HG02885 (cell line): ENCODE data around the gene ZNF506.
"Not testable (repeated sequence)": the region's sequence is repeated elsewhere in the genome, so short reads cannot be mapped to it uniquely, and the experiment has no call there.

Experiments used
- ATAC-seq: cut with Tn5 transposase; IDR thresholded peaks from one replicate; pipeline ENCODE4 v1.9.1; 2021; ENCODE audit warnings: mild to moderate bottlenecking; ENCODE audit not compliant: unreplicated experiment, poor library complexity

The ZNF506 gene

DNA sequence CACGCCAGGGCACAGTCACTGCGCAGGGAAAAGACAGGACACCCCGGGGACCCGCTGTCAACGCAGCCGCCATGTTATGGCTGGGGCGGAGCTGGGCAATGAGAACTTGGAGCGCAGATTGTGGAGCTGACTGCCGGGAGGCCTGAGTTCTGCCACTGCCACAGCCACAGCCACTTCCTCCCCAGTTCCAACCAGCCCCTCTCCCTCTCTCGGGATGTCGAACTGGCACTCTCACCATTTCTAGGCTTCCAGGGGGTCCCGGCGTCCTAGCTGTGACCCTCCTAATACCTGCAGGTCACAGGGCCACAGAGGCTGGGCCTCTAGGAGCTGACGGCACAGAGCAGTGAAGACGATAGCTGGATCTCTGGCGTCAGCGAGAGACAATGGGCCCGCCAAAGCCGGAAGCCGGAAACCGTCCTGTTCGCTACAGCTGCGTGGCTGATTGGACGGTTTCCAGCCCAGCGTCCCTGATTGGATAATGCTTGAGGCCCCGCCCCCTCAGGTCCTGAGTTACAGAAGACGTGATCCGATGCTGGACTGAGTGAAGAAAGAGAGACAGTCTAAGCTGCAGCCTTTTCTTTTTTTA, at the start of gene ZNF506:
Gene ZNF506, minus strand, starts transcription at position 385 of the 586 bp plus-strand sequence. Its CDS starts 147 bp downstream, at position 238.
- ATAC-seq, result peak; percentile 89

DNA sequence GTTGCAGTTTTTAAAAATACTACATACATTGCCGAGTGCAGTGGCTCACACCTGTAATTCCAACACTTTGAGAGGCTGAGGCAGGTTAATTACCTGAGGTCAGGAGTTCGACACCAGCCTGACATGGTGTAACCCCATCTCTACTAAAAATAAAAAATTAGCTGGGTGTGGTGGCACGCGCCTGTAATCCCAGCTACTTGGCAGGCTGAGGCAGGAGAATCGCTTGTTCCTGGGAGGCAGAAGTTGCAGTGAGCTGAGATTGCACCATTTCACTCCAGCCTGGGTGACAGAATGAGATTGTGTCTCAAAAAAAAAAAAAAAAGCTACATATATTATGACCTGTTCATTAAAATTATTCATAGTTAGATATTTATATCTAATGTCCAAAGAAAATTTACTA, 48.5 kb upstream of the ZNF506 start:
- ATAC-seq, result not testable (repeated sequence)

DNA sequence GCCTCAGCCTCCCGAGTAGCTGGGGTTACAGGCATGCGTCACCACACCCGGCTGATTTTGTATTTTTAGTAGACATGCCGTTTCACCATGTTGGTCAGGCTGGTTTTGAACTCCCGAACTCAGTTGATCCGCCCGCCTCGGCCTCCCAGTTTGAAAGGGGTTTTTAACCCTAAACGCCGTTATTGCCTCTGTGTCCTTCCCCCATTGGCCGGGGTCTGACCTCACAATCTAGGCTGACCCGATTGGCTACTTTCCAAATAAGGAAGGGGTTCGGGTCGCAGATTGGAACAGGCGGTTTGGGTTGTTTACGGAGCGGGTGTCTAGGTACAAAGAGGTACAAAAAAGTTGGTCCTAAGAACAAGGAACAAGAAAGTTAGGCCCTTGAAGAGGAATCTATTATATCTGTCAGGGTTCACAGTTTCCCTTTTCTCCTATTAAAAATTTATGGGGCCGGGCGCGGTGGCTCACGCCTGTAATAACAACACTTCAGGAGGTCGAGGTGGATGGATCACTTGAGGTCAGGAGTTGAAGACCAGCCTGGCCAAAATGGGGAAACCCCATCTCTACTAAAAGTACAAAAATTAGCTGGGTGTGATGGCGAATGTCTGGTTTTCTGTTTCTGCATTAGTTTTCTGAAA, 45.2 kb upstream of the ZNF506 start:
- no peak for ATAC-seq

DNA sequence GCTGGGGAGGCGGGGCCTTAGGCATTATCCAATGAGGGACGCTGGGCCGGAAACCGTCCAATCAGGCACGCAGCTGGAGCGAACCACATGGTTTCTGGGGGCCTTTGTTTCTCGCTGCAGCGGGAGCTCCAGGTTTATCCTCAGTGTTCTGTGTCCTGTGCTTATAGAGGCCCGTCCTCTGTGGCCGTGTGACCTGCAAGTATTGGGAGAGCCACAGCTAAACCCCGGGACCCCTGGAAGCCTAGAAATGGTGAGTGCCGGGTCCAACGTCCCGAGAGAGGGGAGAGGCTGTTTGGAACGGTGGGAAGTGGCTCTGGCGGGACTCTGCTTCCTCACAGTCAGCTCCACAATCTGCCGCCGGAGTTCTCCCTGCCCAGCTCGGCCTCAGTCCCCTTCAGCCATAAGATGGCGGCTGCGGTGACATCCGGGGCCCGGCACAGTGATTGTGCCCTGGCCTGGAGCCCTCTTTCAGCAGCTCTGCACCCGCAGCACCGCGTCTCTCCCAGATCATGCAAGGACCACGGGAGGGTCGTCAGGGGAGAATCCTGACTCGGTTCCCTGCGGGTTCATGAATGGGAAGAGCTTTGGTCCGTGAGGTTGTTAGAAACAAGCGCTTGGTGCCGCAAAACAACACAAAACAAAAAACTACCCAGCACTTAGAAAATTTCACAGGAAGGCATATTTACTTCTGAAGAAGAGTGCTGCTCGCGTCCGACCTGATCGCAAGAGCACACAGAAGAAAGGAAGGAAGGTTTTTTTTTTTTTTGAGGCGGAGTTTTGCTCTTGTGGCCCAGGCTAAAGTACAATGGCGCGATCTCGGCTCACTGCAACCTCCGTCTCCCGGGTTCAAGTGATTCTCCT, 44.4 kb upstream of the ZNF506 start, which contains the start of gene ZNF253:
Gene ZNF253, plus strand, starts transcription at position 133 of the 861 bp plus-strand sequence. Its CDS starts 115 bp downstream, at position 248.
- ATAC-seq, result peak; percentile 99

DNA sequence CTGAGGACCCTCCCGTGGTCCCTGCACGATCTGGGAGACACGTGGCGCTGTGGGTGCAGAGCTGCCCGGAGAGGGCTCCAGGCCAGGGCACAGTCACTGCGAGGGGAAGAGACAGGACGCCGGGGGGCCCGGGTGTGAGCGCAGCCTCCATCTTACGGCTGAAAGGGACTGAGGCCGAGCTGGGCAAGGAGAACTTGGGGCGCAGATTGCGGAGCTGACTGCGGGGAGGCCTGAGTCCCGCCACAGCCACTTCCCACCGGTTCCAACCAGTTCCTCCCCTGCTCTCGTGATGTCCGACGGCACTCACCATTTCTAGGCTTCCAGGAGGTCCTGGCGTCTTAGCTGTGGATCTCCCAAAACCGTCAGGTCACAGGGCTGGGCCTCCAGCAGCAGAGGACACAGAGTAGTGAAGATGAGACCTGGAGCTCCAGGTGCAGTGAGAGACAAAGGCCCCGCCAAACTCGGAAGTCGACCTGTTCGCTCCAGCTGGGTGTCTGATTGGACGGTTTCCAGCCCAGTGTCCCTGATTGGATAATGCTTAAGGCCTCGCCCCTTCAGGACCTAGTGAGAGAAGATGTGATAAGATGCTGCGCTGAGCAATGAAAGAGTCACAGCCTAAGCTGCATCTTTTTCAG, 39.3 kb upstream of the ZNF506 start:
- ATAC-seq, result no peak

DNA sequence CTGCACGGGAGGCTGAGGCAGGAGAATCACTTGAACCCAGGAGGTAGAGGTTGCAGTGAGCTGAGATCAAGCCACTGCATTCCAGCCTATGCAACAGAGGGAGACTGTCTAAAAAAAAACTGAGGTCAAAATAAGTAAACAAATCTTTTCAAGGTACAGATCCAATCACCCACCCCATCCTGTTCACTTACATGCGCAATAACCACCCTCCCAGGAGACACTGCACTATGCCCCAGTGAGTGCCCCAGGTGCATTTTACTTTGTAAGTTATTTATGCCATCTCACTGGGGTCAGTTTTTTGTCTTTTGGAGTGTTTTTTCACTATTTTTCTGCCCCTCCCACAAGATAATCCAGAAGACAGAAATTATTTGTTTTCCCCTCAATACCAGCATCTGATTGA, 37.2 kb upstream of the ZNF506 start:
- ATAC-seq, result no peak

DNA sequence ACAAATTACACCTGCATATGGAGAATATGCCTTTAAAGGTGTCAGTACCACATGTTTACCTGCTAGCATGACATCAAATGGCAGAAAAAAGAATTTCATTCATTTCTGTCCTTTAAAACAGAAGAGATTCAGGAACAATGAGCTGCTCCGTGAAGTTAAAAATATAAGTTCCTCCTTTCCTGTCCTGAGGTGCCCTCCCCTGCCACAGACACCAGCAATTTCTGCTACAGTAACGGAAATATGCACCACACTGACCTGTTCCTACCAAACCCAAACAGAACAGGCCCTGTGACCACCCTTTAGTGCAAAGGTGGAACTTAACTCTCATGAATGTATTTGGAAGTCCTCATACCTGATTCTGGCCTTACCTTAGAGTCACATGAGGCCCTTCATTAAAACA, 30.2 kb upstream of the ZNF506 start:
- ATAC-seq, result not testable (repeated sequence)

DNA sequence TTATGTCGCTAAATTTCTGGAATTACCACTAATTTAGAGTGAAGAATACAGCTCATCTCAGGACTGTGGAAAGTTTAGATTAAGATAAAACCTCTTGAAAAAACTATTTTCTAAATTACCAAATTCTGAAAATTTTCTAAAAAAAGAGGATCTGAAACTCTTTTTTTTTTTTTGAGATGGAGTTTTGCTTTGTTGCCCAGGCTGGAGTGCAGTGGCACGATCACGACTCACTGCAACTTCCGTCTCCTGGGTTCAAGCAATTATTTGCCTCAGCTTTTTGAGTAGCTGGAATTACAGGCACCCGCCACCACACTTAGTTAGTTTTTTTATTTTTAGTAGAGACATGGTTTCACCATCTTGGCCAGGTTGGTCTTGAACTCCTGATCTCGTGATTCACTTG, 27.5 kb upstream of the ZNF506 start:
- no peak for ATAC-seq

DNA sequence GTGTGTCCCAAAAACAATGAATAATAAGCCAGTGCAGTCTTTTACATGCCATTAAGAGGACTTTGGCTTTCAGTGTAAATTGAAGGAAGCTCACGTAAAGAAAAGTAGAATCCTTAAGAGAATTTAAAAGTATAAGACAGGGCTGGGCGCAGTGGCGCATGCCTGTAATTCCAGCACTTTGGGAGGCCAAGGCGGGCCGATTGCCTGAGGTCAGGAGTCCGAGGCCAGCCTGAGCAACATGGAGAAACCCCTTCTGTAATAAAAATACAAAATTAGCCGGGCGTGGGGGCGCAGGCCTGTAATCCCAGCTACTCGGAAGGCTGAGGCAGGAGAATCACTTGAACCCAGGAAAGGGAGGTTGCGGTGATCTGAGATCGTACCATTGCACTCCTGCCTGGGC, 26.2 kb upstream of the ZNF506 start:
- no peak for ATAC-seq

DNA sequence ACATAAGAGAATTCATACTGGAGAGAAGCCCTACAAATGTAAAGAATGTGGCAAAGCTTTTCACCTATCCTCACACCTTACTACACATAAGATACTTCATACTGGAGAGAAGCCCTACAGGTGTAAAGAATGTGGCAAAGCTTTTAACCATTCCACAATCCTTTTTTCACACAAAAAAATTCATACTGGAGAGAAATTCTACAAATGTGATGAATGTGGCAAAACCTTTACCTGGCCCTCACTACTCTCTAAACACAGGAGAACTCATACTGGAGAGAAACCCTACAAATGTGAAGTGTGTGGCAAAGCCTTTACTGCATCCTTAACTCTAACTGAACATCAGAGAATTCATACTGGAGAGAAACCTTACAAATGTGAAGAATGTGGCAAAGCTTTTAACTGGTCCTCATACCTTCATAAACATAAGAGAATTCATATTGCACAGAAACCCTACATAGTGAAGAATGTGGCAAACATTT, 14.0 kb upstream of the ZNF506 start:
- no peak for ATAC-seq

DNA sequence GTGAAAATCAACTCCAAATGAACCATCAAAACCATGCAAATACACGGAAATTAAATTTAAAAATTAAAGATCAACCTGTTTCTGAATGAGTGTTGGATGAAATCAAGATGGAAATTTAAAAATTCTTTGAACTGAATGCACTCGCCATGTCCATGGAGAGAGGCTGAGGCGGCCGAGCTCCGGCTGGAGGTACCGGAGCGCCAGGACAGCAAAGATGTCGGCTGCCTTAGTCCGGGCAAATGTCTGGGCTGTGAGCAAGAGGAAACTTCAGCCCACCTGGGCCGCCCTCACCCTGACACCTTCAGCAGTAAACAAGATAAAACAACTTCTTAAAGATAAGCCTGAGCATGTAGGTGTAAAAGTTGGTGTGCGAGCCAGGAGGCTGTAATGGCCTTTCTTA, 5.3 kb upstream of the ZNF506 start:
- ATAC-seq, result no peak

DNA sequence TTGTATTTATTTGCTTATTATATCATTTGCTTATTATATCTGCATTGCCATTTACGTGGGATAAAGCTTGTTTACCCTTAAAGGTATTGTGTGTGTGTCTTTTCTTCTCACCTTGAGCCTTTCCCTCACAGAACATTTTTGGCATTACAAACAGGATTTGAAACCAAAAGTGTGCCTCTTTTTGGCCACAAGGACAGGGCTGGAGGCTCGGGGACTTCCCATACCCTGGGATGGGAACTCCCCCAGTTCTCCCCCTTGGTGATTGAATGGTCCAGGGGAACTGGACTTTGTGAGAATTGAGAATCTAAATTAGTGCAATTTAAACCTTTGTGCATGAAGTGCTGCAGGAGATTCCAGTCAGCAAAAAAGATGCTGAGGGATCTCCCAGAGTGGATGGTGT, 2.4 kb upstream of the ZNF506 start:
- ATAC-seq, result no peak

DNA sequence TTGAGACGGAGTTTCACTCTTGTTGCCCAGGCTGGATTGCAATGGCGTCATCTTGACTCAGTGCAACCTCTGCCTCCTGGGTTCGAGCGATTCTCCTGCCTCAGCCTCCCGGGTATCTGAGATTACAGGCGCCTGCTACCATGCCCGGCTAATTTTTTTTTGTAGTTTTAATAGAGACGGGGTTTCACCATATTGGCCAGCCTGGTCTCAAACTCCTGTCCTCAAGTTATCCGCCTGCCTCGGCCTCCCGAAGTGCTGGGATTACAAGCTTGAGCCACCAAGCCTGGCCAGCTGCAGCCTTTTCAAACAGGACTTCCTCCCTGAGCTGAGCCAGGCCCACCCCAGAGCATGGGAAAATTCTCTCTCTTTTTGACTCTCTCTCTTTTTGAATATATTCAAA, 426 bp upstream of the ZNF506 start:
- ATAC-seq, result not testable (repeated sequence)

DNA sequence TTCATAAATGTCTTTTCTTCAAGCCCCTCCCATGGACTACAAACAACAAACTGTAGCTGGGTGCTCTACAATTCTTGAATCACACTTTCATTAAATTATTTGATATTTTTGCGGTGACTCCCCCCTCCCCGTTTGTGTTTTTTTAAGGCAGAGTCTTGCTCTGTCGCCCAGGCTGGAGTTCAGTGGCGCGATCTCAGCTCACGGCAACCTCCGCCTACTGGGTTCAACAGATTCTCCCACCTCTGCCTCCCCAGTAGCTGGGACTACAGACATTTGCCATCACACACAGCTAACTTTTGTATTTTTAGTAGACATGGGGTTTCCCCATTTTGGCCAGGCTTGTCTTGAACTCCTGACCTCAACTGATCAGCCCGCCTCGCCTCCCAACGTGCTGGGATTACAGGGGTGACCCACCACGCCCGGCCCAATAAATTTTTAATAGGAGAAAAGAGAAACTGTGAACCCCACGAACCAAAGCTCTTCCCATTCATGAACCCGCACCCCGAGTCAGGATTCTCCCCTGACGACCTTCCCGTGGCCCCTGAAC, 703 bp downstream of the ZNF506 start:
- ATAC-seq, result no peak

DNA sequence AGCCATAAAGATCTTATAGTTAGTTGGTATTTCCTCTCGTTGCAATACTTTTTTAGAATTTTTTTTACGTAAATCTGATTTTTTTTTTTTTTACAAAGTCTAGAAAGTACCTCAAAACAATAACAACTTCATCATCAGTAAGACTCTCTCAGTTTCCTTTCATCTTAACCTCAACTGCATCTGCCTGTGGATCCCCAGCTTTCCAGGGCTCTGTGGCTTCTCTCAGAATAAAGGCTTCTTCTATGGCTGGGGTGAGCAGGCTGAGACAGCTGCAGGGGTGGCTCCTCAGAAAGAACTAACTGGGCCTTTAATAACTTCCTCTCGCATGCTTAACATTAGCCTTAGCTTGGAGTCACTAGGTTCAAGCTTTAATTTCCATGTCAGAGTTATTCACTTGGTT, 4.2 kb downstream of the ZNF506 start:
- ATAC-seq, result no peak

DNA sequence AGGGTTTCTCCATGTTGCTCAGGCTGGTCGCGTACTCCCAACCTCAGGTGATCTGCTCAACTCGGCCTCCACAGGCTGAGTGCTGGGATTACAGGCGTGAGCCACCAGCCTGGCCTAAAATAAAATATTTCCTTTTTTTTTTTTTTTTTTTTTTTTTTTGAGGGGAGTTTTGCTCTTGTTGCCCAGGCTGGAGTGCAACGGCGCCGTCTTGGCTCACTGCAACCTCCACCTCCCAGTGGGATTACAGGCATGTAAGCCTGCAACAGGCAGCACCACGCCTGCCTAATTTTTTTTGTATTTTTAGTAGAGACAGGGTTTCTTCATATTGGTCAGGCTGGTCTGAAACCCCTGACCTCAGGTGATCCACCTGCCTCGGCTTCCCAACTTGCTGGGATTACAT, 4.9 kb downstream of the ZNF506 start:
- ATAC-seq, result no peak

DNA sequence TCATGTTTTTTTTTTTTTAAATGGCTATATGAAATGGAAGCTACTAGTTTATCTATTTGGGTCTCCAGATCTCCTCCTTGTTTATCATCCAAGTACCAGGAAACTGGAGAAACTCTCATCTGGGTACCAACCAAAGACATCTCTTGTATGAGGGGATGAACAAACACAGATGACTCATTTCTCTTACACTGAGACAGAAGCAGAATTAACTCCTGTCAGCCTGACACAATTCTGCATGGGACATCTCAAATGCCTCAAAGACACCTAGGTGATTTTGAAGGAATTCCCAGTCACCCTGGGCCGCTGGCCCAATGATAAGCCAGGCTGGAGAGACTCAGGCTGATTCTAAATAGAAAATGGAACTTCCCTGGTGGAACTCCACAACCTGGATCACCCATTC, 9.6 kb downstream of the ZNF506 start:
- ATAC-seq, result not testable (repeated sequence)

DNA sequence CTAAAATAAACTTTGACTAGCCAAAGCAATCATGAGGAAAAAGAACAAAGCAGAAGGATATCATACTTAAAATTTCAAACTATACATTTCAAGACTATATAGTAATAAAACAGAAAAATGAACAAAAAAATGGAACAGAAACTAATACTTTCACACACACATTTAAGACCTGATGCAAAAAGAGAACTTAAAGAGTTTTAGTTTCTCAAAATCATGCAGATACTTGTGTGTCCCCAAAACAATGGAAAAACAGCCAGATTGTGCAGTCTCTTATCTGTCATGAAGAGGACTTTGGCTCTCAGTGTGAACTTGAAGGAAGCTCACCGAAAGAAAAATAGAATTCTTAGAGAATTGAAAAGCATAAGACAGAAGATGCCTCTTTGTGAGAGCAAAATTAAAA, 16.1 kb downstream of the ZNF506 start:
- ATAC-seq, result no peak

DNA sequence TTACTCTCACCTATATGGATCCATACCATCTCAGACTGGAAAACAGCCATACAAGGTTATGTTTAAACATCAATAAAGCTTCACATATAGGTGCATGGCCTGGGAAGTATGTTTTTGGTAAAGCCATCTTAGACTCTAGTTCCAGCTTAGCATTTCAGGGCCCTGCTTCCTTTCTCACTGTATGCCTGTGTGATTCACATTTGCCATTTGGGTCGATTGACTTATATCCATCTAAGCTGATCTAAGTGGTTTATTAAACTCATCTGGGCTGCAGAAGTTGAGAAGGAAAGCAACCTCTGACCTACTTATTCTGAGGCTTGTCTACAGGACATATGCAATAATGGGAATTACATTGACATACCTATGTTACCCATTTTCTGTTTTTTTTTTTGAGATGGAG, 33.5 kb downstream of the ZNF506 start:
- no peak for ATAC-seq

DNA sequence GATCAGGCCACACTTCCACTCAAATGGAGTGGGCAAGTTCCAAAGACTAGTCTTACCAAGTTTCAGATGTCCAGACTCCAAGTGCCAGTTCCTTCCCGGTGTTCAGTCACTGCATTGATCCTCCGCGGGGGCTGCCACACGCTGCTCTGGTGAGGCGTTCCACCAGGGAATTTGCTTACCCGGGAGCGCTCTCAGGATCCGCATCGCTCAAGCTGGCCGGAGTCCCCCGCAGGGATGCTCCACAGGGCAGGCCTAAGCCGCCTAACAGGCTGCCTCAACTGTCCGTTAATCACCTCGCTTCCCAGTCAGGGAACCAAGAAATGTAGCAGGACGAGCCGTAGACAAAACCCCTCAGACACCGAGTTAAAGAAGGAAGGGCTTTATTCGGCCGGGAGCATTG, 36.1 kb downstream of the ZNF506 start:
- ATAC-seq, result not testable (repeated sequence)
